GM18502 (cell line): ENCODE data around the gene PLXDC2.

Experiments used
- ATAC-seq: cut with Tn5 transposase; IDR thresholded peaks from one replicate; pipeline ENCODE4 v1.9.1; 2021; ENCODE audit warnings: mild to moderate bottlenecking; ENCODE audit not compliant: unreplicated experiment, poor library complexity

Gene PLXDC2

DNA sequence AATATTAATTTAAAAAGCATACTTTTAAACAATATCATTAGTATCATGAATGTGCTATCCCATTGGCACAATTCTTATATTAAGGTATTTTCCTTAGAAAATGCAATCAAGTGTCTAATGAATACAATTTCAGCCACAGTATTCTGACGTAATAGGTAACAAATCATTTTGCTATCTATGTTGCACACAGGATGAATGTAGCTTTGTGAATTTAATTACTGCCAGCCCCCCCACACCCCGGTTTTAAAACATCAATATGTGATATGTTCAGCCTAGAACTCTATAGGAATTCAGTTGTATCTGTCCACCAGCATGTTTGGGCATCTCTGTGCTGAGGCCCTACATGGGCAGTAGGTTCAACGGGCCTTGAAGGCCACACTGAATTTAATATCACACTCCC lies 274.6 kb downstream of the PLXDC2 start:
- no peak for ATAC-seq

DNA sequence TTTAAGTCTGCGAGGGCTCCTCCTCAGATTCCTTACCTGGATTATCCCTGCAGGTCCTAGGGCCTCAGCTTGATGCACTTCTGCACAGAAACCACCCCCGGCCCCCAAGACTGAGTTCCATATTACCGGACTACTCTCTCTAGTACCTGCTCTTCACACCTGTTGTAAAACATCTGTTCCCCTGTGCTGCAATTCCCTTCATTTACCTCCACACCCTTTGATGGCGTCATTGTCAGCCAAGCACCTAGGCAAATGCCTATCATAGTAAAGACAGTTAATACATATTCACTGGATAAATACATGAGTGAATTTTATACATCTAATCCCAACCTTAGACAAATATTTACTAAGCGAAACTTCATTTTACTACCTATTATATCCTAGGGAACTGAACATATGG lies 275.5 kb downstream of the PLXDC2 start:
- no peak for ATAC-seq

DNA sequence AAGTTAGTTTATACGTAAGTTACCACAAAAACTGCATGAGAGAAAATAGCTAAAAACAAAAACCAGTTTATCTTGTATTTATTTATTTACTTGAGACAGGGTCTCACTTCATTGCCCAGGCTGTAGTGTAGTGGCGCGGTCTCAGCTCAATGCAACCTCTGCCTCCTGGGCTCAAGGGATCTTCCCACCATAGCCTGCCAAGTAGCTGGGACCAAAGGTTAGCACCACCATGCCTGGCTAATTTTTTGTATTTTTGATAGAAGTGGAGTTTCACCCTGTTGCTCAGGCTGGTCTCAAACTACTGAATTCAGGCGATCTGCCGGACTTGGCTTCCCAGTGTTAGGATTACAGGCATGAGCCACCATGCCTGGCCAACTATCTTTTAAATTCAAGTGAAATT lies 277.4 kb downstream of the PLXDC2 start:
- ATAC-seq: no peak

DNA sequence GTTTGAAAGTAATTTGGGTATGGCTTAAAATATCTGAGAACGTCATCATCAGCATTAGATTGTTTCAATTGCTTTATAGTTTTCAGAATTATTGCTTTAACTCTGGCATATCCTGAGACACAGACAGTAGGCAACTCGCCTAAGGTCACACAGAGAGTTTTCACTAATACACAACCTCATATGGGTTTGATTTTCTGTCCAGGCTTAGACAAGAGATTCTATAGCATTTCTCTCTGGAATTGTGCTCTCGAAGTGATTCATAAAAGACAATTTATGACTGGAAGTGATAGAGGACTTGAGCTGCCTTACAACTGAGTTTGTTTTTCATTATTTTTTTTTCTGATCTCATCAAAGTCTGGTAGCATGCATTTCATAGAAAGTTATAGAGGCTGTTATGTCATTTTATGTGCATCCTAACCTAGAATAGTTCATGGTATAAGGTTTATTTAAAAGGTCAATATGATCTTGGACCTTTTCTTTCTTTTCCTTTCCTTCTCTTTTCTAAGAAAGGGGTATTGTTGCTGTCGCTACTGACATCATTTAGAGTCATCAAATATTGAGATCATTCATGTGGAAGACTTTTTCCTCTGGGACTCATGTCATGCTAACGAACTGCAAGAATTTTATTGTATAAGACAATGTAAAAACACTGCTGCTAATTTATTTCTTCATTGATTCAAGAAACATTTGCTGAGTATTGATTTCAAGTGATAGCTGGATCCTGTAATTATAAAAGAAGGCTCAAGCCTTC lies 278.2 kb downstream of the PLXDC2 start:
- ATAC-seq: no peak

DNA sequence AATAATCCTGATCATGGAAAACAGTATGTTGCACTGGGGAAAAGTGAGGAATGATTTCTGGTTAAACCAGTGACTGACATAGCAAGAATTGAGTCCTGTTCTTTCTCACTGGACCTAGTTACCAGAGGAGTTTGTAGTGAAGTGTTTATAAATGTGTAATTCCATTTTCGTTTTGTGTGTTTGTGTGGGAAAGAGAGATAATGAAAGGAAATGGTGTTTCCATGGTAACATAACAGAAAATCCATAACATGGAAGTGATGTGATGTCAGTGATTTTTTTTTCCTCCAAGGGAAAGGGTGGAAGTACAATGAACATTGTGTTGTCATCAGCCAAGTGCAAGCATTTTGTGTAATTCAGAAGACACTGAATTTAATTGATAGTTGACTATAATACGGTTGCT lies 283.9 kb downstream of the PLXDC2 start:
- ATAC-seq: no peak

DNA sequence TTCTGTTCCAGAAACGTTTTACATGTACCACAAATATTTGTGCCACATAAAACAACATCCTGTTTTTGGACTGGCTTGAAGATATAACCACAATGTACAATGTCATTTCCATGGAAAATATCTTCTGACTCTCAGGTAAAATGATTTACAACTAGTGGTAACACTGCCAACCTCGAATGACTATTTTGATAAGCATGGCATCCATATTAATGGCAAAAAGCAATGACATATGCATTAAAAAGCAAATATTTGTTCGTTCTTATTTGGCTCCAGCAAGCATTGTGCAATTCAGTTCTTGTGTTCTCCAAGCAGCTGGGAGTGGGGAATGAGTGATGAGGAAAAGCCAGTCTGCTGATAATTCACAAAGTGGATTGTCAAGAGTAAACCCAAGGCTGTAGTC lies 289.0 kb downstream of the PLXDC2 start:
- no peak for ATAC-seq

DNA sequence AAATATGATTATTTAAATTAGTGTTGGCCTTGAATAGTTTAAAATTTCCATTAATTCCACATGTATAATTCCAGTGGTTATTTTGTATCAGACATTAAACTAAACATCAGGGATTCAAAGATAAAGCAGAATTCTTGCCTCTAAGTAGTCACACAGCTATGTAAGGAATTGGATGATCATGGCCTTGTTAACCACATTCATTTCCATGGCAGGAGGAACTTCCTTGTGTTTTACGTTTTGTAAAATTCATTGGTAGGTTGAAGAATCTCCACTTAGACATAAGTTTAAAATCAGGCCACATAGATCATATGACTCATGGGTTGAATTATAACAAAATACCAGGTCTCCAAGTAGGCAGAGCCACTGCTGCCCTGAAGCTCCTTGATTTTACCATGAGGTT lies 289.7 kb downstream of the PLXDC2 start:
- ATAC-seq: no peak

DNA sequence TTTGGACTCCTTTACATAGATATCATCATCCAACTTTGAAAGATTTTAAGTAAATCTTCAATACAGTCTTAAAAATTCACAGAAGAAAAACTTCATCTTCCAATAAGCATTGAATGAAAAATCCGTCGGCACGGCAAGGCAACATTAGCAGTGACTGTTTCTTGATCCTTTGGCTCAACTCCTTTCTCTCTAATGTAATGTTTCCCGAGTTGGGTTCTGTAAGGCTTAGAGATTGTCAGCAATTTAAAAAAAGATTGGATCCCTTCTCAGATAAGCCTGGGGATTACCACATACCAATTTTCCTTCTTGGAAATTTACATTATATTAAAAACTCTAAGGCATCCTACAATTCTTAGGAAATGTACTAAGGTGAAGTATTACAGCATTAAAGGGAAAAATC lies 291.8 kb downstream of the PLXDC2 start:
- ATAC-seq: no peak

DNA sequence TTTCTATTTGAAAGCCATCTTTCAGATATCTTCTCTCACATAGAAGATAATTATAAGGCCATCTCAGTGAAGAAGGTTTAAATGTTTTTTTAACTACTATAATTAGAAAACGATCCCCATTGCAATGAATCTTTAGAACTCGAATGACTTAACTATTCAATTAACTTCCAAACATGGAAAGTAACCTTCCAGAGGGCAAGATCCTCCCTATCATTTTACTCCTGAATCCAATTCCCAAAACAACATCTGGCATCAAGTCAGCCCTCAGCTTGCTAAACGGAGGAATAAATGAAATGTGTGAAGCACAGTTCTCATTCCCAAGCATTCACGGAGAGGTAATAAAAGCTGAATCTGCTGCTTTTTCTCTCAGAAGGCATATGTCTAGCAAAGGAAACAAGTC lies 293.4 kb downstream of the PLXDC2 start:
- ATAC-seq: no peak

DNA sequence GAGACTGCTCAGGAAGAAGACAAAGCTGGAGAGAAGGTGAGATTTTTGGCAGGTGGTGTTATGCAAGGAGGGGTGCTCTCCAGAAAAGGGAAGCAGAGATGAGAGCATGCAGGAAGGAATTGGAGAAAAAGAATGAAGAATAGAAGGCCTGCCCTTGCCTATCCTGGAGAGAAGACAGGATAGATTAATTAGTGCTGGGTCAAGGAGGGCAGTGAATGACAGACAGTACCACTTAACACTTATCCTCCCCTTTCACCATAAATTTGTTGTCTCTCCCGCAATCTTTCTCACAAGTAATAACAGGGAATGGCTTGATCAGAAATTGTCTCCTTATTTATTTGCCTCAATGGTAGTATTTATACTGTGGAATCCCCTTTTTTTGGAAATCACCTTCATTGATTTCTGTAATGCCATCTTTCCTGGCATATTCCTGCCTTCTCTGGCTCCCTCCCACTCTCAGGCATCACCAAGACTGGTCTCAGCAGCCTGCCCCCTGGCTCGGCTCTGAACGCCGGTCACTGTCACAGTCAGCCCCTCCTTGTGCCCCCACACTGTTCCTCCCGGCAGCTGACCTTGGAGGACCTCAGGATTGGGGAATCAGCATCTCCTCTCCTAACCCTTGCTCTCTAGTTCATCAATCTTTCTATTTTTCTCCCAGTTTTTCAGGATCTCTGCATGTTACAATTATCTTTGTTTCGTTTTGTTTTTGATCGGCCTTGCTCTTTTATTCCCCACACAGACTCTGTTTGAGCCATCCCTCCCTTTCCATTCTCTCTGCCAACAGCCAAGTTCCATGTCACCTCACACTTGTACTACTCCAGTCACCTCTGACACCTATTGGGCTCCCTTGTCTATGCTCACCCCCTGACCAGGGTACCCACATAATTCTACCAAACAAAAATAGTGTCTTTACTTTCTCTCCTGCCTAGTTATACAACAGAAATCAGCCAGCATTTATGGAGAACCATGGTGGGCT lies 294.2 kb downstream of the PLXDC2 start:
- no peak for ATAC-seq

DNA sequence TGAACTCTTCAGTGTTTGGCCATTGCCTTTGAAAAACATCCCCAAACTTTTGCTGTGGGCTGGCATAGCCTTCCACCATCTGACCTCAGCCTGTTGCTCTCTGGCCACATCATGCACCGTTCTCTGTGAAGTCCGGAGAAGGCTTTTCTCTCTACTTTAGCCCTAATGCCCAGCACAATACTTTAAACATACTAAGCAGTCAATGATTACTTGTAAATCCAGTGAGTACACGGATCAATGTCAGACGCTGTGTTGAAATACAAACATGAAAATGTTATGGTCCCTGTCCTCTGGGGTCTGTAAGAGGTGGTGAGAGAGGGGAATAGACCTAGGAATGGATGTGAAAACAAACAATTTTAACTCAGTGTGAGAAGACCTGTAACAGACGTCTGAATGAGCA lies 297.9 kb downstream of the PLXDC2 start:
- ATAC-seq: no peak

DNA sequence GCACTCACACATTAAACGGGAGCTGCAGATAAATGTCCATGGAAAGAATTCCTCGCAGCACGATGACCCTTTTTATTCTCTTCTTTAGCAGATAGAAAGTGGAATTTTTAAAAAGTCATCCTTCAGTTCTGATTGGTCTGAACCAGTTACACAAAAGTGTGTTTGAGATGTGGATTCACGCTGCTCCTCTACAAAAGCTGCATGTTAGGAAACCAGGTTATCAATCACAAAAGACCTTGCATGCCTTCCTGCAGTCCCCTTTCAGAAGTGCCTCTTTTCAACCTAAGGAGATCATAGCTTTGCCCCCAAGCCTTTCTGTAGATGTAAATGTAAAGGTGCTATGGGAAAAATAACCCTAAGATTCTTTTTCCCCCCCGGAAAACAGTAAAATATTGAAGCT lies 299.7 kb downstream of the PLXDC2 start:
- ATAC-seq: no peak

DNA sequence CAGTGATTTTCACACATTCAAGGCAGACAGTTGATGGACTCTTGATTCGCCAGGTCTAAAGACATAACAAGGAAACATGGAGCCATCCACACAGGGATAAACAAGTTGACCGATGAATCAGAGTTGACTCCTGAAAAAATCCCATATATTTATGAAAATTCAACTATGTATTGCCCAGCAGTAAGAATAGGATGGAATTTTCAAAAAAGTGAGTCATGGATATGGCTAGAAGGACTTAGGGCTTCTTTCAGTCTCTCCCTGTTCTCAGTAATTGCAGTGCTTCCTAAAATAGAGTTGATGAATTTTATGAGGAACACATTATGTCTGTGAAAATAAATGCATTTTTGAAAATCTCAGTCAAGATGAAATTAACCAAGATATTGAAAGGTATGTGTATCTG lies 301.2 kb downstream of the PLXDC2 start:
- ATAC-seq: no peak

DNA sequence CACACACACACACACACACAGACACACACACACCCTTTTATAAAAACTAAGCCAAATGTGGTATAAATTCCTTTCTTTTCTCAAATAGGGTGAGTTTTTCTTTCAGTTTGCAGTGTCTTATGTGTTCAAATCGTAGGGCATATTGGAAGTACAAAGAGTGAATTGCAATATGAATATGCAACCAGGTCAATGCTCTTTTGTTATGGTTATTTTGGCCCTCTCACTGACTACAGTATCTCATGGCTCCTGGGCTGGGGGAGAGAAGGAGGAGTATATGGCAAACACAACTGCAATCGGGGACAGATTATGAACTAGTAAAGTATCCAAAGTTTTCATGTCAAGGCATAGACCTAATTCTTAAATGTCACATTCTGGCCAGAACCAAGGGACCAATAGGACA lies 301.9 kb downstream of the PLXDC2 start:
- ATAC-seq: no peak

DNA sequence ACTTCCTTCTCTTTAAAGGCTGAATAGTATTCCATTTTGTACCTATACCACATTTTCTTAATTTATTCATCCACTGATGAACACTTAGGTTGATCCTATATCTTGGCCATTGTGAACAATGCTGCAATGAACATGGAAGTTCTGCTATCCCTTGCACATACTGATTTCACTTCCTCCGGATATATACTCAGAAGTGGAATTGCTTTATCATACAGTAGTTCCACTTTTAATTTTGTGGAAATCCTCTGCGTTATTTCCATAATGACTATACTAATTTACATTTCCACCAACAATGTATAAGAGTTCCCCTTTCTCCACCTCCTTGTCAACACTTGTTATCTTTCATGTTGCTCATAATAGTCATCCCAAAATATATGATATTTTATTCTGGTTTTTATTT lies 312.6 kb downstream of the PLXDC2 start:
- ATAC-seq: no peak

DNA sequence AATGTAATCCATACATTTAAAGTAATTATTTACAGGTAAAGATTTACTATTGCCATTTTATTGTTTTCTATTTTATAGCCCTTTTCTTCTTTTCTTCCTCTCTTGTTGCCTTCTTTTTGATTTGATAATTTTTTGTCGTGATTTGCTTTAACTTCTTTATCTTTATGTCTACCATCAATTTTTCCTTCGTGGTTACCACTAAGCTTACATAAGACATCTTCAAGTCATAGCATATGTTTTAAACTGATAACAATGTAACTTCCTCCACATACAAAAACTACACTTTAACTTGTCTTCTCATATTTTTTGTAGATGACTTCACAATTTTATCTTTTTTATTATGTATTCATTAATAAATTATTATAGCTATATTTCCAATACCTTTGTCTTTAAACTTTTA lies 316.6 kb downstream of the PLXDC2 start:
- no peak for ATAC-seq

DNA sequence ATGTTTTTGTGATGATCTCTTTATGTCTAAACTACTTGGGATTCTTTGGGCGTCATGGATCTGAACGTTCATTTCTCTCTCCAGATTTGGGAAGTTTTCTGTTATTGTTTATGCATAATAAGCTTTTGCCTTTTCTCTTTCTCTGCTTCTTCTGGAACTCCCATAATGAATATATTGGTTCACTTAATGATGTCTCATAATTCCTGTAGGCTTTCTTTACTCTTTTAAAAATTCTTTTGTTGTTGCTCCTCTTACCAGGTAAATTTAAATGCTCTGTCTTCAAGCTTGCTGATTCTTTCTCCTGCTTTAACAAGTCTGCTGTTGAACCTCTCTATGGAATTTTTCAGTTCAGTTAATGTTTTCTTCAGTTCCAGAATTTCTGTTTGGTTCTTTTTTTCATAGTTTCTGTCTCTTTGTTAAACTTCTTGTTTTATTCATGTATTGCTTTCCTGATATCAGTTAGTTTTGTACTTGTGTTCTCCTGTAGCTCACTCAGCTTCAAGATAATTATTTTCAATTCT lies 317.5 kb downstream of the PLXDC2 start:
- ATAC-seq: no peak

DNA sequence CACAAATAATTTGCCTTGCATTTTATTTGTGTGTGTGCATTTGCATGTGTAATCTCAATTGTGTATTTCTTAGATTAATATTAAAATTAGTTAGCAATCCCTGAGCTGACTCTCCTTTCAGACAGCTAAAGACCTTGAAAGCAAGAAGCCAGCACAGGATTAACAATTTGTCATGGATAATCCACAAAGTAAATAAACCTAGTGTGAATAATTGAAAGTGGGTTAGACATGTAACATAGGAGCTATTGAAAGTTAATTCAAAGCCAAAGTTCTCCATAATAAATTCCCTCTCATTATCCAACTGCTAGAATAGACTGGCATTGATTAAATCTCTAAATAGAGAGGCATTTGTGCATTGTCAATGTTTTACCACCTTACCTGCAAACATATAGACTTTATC lies 326.1 kb downstream of the PLXDC2 start:
- ATAC-seq: no peak

DNA sequence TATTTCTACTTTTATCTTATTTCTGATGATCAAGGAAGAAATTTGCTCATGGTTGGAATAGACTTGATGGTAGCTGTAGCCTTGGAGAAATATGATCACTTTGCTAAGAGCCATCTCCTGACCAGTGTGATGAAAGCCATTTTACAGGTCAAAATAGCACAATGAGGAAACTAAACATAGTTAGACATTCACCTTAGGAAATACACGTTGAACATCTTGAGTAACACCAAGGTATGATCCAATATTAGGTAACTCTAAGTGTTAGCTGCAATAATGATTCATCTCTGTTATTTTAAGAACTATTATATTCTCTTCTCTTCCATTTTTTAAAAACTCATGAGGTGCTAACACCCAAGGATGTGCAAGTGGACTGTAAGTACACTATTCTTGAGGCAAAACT lies 328.0 kb downstream of the PLXDC2 start:
- ATAC-seq: no peak

DNA sequence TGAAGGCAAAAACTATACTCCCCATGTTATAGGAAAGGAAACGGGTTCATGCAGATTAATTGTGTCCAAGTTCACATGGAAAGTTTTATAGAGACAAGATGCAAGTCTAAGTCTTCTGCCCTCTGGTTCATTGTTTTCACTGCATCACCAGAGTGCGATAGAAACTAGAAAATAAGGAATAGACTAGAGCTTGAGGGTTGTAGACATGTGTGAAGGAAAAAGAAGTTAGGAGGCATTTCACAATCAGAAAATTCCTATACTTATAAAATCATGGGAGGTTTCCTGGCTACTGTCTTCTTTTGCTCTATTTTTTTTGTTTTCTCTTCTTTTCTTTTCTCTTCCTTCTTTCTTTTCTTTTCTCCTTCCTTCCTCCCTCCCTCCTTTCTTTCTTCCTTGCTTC lies 329.8 kb downstream of the PLXDC2 start:
- no peak for ATAC-seq

DNA sequence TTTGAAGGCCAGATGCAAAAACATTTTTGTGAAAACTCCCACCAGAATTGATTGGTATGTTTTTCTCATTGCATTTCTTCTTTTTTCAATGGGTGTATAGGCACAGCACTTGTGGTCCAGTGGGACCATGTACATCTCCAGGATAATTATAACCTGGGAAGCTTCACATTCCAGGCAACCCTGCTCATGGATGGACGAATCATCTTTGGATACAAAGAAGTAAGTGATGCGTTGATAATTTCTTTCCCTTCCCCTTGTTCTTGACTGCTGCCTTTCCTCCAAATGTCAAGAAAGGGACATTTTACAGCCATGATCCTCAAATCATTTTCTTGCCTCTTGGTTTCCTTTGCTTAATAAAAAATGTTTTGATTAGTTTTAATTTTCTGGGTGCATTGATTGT lies 331.5 kb downstream of the PLXDC2 start:
- no peak for ATAC-seq
